Umbilical cord (tissue), 2 donors: Measurements from ENCODE around the gene CYSTM1. TPM values are rescaled to one million over a fixed set of nuclear protein-coding genes. Genes with fewer than 3 reads are reported as not detected.
A peak's percentile ranks its signal among the peaks of the same experiment; 100 is the strongest.
"Not testable (repeated sequence)": the region's sequence is repeated elsewhere in the genome, so short reads cannot be mapped to it uniquely, and the experiment has no call there.

ENCODE experiments used
- DNase-seq: peaks from one replicate; pipeline ENCODE4 v3.0.0-alpha.2; 2015; ENCODE audit warnings: low spot score
- total RNA-seq: library from RNA; depleted of rRNA; stranded (reverse); fragments of >200 nt; gene quantifications from one replicate; pipeline ENCODE4 v1.2.3, GENCODE V29; 2014; ENCODE audit warnings: low replicate concordance; ENCODE audit not compliant: insufficient read depth

Gene CYSTM1
- total RNA-seq, 1 donor from 2014 or later, result 6.3 TPM

DNA sequence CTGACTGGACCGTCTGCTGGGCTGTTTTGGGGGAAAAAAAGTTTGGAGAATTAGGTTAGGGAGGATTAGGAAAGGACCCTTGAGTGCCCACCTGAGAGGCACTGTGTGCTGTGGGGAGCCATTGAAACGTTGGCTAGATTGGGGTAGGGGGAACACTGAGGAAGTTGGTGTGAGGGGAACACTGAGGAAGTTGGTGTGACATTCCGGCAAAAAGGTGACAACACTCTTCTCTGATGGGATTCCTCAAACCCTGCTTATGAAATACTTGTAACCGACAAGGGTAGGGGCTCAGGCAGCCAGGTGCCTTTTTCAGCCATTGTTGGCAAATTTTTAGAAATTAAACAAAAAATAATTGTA is 1.0 kb downstream of the CYSTM1 start:
- DNase-seq, result no peak

DNA sequence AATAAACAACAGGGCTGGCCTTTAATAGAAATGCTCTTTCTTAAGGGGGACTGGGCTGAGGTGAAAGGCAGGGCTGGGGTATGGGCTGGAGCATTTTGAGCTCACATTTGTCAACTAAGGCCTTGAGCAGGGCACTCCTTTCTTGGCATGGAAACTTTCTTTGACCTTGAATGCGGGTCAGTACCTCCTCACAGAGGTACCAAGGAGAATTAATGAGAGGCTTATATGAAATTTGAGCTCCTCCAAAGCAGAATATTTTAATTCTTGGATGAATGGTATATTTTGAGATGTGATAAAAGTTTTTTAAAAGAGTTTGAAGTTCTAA is 3.1 kb downstream of the CYSTM1 start:
- no peak for DNase-seq

DNA sequence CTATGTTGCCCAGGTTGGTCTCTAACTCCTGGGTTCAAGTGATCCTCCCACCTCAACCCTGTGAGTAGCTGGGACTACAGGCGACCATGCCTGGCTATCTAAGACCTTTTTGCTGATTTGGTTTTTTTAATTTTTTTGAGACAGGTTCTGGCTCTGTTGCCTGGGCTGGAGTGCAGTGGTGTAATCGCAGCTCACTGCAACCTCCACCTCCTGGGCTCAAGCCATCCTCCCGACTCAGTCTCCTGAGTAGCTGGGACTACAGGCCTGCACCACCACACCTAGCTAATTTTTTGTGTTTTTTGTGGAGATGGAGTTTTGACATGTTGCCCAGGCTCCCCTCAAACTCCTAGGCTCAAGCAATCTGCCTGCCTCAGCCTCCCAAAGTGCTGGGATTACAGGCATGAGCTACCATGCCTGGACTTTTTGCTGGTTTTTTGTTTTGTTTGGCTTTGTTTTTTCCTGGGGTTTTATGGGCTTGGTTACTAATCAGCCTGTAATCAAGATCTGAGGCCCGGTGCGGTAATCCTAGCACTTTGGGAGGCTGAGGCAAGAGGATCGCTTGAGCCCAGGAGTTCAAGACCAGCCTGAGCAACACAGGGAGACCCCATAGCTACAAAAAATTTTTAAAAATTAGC is 3.6 kb downstream of the CYSTM1 start:
- DNase-seq, result no peak

DNA sequence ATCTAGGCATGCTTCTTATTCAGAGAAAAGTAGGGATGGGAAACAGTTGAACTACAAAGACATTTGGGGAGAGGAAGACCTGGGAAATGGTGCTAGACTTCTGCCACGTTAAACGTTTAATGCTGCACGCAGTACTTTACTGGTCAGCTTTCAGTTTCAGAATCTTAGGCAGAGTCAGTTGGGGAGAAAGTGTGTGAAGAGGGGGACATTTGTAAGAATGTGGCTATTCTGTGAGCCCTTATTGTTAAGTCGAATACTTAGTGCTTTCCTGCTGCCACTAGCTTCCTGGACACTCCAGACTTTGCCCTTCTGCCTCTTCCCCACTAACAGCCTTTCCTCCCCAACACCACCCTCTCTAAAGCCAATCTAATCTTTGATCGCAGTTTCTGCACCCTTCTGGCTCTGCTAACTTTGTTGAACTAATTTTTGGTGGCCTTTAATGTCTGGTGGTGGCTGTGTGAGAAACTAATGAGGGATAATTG is 6.1 kb downstream of the CYSTM1 start:
- no peak for DNase-seq

DNA sequence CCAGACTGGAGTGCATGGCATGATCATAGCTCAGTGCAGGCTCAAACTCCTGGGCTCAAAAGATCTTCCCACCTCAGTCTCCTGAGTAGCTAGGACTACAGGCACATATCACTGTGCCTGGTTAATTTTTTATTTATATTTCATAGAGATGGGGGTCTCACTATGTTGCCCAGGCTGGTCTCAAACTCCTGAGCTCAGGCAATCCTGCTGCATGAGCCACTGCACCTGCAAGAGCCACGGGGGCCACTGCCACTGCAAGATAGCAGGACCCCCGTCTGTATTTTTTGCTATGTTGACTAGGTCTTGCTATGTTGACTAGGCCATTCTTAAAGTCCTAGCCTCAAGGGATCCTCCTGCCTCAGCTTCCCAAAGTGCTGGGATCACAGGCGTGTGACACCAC is 6.5 kb downstream of the CYSTM1 start:
- DNase-seq, result no peak

DNA sequence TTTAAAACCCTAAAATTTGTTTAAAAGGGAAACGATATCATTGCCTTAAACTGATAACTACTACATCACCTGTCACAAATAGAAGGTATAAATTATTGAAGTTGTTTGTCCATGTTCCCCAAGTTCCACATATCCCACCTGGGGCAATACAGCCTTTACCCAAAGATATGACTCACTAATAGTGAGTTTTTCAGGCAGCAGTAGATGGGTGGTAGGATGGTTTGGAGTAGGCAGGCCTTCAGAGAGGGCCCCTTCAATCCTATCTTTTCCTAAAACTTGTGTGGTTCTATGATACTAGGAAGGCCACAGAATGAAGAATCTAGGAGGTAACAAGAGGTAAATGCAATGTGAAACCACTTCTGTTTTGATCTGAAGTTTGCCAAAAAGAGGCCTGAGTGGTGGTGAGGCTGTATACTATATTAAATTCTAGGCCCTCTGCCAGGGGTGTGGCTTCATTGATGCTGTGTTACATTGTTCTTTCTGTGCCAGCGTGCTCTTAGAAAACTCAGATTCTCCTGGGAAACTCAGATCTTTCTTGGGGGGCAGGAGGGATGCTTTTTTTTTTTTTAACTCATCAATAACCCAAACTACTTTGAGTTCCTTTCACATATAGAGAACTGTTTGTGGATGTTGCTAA is 7.2 kb downstream of the CYSTM1 start:
- peak; percentile 51 for DNase-seq

DNA sequence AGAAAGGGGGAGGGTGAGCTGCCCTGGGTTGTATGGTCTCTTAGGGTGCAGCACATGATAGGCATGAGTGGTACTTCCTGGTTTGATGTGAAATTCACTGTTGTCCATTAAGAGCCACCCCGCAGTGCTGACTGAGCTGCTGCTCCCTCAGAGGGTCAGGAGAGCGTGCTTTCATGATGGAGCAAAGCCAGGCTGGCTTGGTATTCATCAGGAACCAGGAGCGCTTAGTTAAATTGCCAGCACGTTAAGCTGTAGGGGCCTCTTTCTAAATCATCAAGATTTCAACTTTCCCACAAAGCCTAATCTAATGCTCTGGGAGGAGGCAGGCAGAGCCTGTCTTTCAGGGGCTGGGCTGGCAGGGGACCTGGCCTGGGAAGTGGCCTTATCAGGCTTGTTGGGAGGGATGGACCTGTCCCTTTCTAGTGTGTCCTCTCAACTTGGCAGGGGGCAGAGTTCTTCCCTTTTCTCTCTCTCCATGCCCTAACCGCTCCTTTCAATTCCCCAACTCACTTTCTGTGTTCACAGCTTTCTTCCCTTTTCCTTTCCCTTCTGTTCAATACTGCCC is 7.9 kb downstream of the CYSTM1 start:
- peak; percentile 78 for DNase-seq

DNA sequence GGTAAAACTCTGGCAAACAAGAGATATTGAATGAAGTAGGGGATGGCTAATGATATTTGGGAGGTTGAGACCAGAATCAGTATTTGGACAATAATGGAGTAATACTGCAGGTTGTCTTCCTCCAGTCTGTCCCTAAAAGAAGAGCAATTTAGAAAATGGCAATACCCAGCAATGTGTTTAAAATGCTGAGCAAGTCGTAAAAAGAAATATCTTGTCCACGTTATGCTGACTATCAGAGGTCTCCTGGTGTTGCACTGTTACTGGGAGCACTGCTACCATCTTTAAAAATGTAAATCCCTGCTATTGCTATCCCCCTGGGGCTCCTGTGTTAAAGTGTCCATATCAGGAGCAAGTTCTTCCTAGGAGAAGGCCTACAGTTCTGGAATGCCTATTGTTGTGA is 10.4 kb downstream of the CYSTM1 start:
- no peak for DNase-seq

DNA sequence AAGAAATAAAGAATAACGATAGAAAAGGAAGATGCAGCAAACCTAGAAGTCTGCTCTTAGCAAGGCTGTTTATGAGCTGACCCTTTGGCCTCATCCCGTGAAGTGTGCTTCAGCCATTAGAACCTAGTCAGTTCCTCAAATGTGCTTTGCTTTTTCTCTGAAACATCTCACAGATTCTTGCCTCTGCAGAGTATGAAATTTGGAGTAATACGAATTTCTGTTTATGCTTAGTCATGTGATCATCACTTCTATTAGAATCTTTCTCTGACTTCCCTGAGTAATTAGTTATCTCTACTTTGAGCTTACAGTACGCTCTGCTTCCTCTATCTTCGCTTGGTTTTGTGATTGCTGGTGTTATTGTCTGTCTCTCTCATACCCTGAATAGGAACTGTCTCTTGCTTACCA is 11.3 kb downstream of the CYSTM1 start:
- DNase-seq, result no peak

DNA sequence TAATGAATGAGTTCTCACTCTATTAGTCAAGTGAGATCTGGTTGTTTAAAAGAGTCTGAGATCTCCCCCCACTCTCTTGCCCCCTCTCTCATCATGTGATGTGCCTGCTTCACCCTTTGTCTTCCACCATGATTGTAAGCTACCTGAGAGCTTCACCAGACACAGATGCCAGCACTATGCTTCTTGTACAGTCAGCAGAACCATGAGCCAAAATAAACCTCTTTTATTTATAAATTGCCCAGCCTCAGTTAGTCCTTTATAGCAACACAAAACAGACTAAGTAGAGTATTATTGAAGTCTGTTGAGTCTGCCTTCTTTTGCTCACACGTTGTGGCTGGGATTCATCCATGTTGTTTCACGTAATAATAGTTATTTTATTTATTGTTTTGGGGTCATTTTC is 14.3 kb downstream of the CYSTM1 start:
- no peak for DNase-seq

DNA sequence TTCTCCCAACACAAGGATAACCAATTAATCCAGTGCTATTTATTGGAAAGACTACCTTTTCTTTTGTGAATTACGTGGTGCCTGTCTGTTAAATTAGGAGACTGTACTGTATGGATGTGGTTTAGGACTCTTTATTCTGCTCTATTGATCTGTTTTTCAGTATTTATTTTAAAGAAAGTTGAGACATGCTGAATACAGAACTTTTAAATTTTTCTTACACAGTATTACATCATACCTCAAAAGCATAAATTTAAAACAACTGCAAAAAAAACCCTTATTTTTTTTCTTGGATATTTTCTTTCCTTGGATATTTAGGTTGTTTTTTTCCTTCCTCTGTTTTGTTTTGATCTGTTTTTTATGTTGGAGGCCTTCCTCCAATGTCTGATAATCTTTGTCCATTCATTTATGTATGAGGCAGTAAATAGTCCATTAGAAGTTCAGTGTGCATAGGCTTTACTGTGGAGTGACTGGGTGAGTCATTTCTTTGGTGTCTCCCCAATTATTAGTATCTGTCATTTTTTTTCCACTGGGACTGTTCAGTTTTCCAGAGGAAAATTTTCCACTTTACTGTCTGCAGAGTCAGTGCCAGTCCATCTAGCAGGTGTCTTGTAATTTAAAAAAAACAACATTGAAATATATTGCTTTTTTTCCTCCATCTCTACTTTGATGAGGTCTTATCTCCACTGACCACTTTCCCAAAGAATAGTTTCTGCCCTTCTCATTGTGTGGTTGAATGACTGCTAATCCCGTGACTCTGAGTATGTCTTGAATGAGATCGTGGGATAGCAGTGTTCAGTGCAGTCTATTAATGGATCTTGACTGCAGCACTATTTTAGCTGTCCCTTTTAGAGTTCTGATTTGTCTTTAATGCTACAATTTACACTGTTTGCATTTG is 15.2 kb downstream of the CYSTM1 start:
- DNase-seq, result no peak

DNA sequence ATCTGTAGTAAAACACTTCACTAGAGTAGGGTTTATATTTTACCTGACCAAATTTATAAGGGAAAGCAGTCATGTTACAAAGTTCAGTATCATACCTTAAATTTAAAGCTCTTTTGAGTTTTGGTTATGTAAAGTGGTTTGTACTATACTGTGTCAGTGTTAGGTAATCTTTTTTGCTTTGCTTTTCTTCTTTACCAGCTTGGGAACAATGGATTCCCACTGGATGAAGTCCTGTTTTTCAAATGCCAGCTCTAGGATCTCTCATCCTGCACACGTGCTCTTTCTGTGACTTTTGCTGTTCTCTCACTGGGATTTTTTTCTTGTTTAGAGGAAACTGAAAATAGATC is 15.9 kb downstream of the CYSTM1 start:
- no peak for DNase-seq

DNA sequence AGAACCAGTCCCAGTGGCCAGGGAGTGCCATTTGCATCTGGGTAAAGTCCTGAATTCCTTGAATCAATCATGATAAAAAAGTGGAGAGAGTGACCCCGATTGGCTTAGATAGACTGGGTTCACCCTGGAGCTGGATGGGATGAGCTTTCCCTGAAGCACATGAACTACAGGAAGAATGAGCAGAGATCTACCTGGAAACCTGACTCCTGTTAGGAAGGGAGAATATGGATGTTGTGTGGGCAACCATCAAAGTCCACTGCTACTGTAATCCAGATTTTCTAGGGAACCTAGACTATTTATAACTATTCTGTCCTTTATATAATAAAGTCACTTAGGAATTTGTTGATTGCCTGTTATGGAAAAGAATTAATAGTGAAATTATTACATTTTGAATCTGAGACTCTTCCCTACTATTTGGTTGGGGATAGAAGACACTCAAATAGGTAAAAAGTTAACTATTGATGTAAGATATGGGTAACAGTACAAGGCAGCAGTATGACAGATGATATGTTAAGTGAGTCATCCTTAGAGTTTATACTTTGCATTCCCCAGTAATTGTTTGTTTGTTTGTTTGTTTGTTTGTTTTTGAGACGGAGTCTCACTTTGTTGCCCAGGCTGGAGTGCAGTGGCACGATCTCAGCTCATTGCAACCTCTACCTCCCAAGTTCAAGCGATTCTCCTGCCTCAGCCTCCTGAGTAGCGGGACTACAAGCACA is 17.9 kb downstream of the CYSTM1 start:
- no peak for DNase-seq

DNA sequence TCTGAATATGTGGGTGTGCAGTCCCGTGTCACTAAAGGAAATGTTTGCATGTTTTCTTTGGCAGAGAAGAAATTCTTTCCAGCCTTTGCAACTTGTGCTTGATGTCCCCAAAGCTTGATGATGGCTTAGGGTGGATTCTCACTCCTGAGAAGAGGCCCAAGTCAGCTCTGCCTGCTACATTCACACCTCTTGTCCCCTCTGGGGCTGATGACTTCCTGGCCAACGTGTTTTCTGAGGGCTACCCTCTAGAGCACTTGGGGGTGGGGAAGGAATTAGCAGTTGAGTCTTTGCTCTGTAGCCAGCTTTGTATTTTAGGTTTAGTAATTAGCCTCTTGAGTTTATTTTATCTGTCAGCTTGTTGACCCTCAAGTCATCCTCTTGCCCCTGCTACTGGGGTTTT is 19.7 kb downstream of the CYSTM1 start:
- DNase-seq, result no peak

DNA sequence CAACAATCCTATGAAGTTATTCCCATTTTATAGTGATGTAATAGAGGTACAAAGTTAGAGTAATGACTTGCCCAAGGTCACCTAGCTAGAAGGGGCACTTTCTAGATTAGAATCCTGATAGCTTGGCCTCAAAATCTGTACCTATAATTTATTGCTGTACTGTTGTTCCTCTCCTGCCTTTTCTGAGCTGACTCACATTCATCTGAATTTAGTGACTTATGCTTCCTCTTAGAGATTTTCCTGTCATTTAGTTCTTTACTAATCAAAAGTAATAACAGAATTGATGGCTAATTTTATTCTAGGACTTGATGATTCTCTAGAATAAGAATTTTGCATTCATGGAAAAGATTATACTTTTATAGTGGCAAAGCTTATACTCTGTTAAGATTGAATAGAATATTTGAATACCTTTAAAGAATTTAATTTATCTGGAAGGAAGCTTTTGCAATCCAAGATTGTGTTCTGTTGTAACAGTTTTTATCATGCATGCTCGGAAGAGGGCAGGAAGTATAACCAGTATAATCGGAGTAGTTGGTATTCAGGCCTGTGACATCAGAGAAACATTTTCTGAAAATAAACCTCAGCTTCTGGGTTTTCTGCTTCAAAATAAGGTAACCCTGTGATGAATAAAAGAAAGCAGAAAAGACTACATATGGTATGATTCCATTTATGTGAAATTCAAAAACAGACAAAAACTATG is 21.3 kb downstream of the CYSTM1 start:
- DNase-seq, result no peak

DNA sequence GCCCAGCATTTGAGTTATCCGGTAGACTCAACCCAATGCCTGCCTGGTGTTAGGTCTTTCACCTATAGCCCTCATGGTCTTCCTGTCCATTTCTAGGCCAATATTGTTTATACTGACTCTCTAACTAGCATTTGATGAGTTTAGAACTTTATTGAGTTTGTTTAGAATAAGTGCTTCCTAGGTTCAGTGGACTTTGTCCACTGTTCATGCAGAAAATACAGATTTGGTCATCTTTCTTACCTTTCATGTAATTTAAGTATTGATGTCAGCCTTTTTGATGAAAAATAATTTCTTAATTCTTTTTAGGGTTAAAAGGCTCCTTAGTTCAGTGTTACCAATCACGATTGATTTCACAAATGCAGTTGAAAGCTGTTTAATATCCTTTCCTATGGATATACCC is 22.0 kb downstream of the CYSTM1 start:
- DNase-seq, result no peak

DNA sequence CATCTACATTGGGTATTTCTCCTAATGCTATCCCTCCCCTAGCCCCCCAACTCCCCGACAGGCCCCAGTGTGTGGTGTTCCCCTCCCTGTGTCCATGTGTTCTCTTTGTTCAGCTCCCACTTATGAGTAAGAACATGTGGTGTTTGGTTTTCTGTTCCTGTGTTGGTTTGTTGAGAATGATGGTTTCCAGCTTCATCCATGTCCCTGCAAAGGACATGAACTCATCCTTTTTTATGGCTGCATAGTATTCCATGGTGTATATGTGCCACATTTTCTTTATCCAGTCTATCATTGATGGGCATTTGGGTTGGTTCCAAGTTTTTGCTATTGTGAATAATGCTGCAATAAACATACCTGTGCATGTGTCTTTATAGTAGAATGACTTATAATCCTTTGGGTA is 23.9 kb downstream of the CYSTM1 start:
- DNase-seq, result not testable (repeated sequence)

DNA sequence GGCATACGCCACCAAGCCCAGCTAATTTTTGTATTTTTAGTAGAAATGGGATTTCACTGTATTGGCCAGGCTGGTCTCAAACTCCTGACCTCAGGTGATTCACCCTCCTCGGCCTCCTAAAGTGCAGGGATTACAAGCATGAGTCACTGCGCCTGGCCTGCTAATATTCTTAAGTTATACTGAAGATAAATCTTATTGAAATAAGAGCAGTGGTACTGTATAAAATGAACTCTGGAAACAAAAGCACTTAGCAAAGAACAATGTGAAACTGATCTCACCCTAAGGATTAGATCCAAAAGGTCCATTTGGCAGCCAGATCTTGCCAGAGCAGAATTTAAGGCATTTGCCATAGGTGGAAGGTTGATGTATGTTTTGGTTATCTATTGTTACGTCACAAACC is 27.1 kb downstream of the CYSTM1 start:
- no peak for DNase-seq

DNA sequence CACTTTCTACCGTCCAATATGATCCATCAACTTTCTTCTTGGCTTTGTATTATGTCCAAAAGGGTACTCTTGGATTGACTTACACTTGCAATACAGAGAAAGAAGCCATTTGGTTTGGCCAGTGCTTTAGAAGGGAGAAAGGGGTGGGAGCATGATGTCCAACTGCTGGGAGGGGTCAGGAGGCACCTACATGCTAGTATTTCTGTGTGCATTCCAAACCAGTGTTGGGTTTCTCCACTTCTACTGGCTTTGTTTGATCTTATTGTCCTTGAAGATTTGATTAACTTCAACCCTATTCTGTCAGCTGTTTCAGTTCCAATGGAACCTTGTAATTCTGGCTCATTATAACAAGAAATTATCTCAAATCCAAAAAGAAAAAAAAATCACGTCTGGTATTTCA is 27.6 kb downstream of the CYSTM1 start:
- no peak for DNase-seq

DNA sequence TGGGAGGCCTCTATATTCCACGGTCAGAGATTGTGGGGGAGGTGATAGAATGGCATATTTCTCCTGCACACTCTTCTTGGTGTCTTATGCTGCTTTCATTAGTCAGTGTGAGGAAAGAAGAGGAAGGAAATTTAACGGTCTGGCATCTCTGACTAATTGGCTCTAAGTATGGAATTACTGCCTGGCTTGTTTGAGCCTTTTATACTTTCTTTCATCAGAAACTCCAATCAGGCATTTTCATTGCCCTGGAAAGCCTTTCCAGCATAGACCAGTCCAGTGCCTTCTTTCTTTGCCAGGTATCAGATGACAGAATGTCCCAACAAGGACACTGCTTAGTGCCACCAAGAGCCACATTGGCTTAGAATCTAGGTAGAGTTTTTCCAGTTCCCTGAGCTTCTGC is 30.2 kb downstream of the CYSTM1 start:
- no peak for DNase-seq

DNA sequence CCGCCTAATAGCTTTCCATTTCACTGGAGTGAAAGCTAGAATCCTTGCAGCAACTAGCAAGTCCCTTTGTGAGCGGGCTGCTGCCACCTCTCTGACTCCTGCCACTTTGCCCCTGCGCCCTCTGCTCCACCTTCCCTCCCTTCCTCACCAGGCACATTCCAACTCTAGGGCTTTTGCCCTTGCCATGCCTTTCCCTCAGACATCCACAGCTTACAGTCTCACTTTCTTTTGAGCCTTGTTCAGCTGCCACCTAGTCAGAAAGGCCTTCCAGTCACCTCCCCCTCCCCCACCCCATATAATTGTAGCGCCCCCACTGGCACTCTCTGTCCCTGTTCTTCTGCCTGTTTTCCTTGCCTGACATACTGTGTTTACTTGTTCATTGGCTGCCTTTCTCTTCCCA is 31.0 kb downstream of the CYSTM1 start:
- no peak for DNase-seq
